Activated gamma-delta T cell treated with anti-CD3 and anti-CD28 coated beads, Interleukin-2, amount 50 U/mL, for 16 hours (primary cell): Measurements from ENCODE around the gene SPAG7.
"Not testable (repeated sequence)": the region's sequence is repeated elsewhere in the genome, so short reads cannot be mapped to it uniquely, and the experiment has no call there.

ENCODE experiments used
- DNase-seq: peaks from one replicate; pipeline ENCODE4 v3.0.0-alpha.2; 2020; ENCODE audit warnings: low read depth

The SPAG7 gene

GRCh38 chr17:4938069-4938491, 29.5 kb downstream of the SPAG7 start:
- no peak for DNase-seq

- DNase-seq: no peak
Observed at GRCh38 chr17:4937553-4937952, 30.1 kb downstream of the SPAG7 start.

GRCh38 chr17:4936436-4936835, 31.2 kb downstream of the SPAG7 start:
- no peak for DNase-seq

- no peak for DNase-seq
Observed at GRCh38 chr17:4935650-4936049, 32.0 kb downstream of the SPAG7 start.

- no peak for DNase-seq
Observed at GRCh38 chr17:4934173-4934979, 33.2 kb downstream of the SPAG7 start.

GRCh38 chr17:4933646-4934045, 34.0 kb downstream of the SPAG7 start:
- DNase-seq: no peak

- no peak for DNase-seq
Observed at GRCh38 chr17:4932756-4933155, 34.9 kb downstream of the SPAG7 start.

GRCh38 chr17:4931963-4932362, 35.7 kb downstream of the SPAG7 start, which contains the start of gene GP1BA:
Gene GP1BA, plus strand, starts transcription at chr17:4932277. Its CDS starts 328 bp downstream, at chr17:4932605.
- DNase-seq: no peak

GRCh38 chr17:4928881-4929280, 38.7 kb downstream of the SPAG7 start:
- DNase-seq: no peak

GRCh38 chr17:4926577-4927335, 40.9 kb downstream of the SPAG7 start:
- DNase-seq: not testable (repeated sequence)

GRCh38 chr17:4921320-4921719, 46.3 kb downstream of the SPAG7 start:
- no peak for DNase-seq

GRCh38 chr17:4920351-4921048, 47.1 kb downstream of the SPAG7 start:
- no peak for DNase-seq

- no peak for DNase-seq
Observed at GRCh38 chr17:4919511-4920047, 48.0 kb downstream of the SPAG7 start.

- not testable (repeated sequence) for DNase-seq
Observed at GRCh38 chr17:4914551-4914950, 53.1 kb downstream of the SPAG7 start.

- no peak for DNase-seq
Observed at GRCh38 chr17:4913994-4914393, 53.6 kb downstream of the SPAG7 start.
